Lower lobe of right lung (tissue), 2 donors: ENCODE results near the gene SLC49A4. TPM values are rescaled to one million over a fixed set of nuclear protein-coding genes. Genes with fewer than 3 reads are reported as not detected.
A peak's percentile ranks its signal among the peaks of the same experiment; 100 is the strongest.

Source experiments
- ATAC-seq, 2 donors: fragments of 200-7000 bp; cut with Tn5 transposase; one replicate each; pipeline ENCODE4 v1.9.1; 2020 to 2022; ENCODE audit warnings: mild to moderate bottlenecking in 2 of 2, moderate library complexity in 2 of 2
- DNase-seq: peaks from one replicate; pipeline ENCODE4 v3.0.0-alpha.2; 2020
- H3K27ac ChIP-seq: fragments of 200-600 bp; one replicate; pipeline ENCODE4 v1.8.0; 2022
- H3K27me3 ChIP-seq: fragments of 200-600 bp; one replicate; pipeline ENCODE4 v1.8.0; 2022; ENCODE audit warnings: low read depth
- H3K36me3 ChIP-seq: fragments of 200-600 bp; one replicate; pipeline ENCODE4 v1.8.0; 2022; ENCODE audit warnings: mild to moderate bottlenecking
- H3K4me1 ChIP-seq: fragments of 200-600 bp; one replicate; pipeline ENCODE4 v1.8.0; 2022
- H3K4me3 ChIP-seq: fragments of 200-600 bp; one replicate; pipeline ENCODE4 v1.8.0; 2022; ENCODE audit warnings: mild to moderate bottlenecking
- H3K9me3 ChIP-seq: fragments of 200-600 bp; one replicate; pipeline ENCODE4 v1.8.0; 2022
- intact Hi-C: fragments of 100-400 bp; cut with DNase I; formaldehyde crosslinking; loops from one replicate; pipeline ENCODE4 v1.11.0; 2022
- total RNA-seq: library from RNA; stranded (reverse); fragmentation: NEBNext Ultra II Directional; extraction: Animal tissue kit (Norgen Biotek cat#: 25700); gene quantifications from one replicate; pipeline ENCODE4 v1.2.1, GENCODE V29; 2021
- TF ChIP-seq, protein P1 (sequence below): fragments of 200-600 bp; IDR thresholded peaks from one replicate; pipeline ENCODE4 v1.8.0; 2022; ENCODE audit warnings: antibody characterized with exemption, mild to moderate bottlenecking
- donor health status: DM: no; HTN: yes; CAD: no; lungs with severe emphysema.

SLC49A4 gene
- total RNA-seq, 1 donor from 2014 or later, result 14.9 TPM

GRCh38 chr3:122926322-122926721, 131.5 kb downstream of the SLC49A4 start:
- Histone ChIP-seq H3K4me1 (peaks cover 8% of the 10 kb centered on the region), H3K9me3 (no peaks in the 10 kb centered on the region), H3K36me3 (no peaks in the 10 kb centered on the region), H3K4me3 (no peak overlapping the region), H3K27ac (no peak overlapping the region), H3K27me3 (peaks cover 29% of the 10 kb centered on the region)
- intact Hi-C loops, result no loop called here
- no peak for ATAC-seq
- DNase-seq, result no peak
- TF ChIP-seq, protein P1, sequence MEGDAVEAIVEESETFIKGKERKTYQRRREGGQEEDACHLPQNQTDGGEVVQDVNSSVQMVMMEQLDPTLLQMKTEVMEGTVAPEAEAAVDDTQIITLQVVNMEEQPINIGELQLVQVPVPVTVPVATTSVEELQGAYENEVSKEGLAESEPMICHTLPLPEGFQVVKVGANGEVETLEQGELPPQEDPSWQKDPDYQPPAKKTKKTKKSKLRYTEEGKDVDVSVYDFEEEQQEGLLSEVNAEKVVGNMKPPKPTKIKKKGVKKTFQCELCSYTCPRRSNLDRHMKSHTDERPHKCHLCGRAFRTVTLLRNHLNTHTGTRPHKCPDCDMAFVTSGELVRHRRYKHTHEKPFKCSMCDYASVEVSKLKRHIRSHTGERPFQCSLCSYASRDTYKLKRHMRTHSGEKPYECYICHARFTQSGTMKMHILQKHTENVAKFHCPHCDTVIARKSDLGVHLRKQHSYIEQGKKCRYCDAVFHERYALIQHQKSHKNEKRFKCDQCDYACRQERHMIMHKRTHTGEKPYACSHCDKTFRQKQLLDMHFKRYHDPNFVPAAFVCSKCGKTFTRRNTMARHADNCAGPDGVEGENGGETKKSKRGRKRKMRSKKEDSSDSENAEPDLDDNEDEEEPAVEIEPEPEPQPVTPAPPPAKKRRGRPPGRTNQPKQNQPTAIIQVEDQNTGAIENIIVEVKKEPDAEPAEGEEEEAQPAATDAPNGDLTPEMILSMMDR, result no peak

DNA sequence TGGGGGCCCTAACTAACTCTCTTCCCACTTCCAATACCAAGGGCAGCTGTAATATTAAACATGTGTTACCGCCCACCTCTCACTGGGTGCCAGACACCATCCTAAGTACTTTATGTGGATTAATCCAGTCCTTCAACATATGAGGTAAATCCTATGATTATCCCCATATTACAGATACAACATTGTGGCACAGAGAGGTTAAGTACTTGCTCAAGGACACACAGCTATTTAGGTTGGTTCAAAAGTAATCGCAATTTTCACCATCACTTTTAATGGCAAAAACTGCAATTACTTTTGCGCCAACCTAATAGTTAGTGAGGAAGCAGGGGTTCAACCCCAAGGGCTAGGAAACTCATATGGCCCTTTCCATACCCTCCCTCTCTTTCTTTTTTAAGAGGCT, 131.9 kb downstream of the SLC49A4 start:
- H3K27ac ChIP-seq, result no peak overlapping the region
- peaks cover 24% of the 10 kb centered on the region for H3K27me3 ChIP-seq
- ATAC-seq (no peak), DNase-seq (no peak)
- peaks cover 6% of the 10 kb centered on the region for H3K4me1 ChIP-seq
- H3K9me3 ChIP-seq, result no peaks in the 10 kb centered on the region
- intact Hi-C loops, result no loop called here
- no peak overlapping the region for H3K4me3 ChIP-seq
- H3K36me3 ChIP-seq, result no peaks in the 10 kb centered on the region
- TF ChIP-seq, protein P1, result no peak

- H3K4me3 ChIP-seq, result no peak overlapping the region
- intact Hi-C loops, result no loop called here
- H3K4me1 ChIP-seq, result no peaks in the 10 kb centered on the region
- H3K9me3 ChIP-seq, result no peaks in the 10 kb centered on the region
- DNase-seq (no peak), ATAC-seq (no peak)
- H3K27me3 ChIP-seq, result peaks cover 16% of the 10 kb centered on the region
- no peaks in the 10 kb centered on the region for H3K36me3 ChIP-seq
- TF ChIP-seq, protein P1, result no peak
- no peak overlapping the region for H3K27ac ChIP-seq
Measured at GRCh38 chr3:122927726-122928125, 132.9 kb downstream of the SLC49A4 start.

GRCh38 chr3:122928396-122929187, 133.7 kb downstream of the SLC49A4 start:
- no peaks in the 10 kb centered on the region for H3K4me1 ChIP-seq
- no peak for ATAC-seq
- no peaks in the 10 kb centered on the region for H3K36me3 ChIP-seq
- no peaks in the 10 kb centered on the region for H3K9me3 ChIP-seq
- TF ChIP-seq, protein P1, result no peak
- H3K27me3 ChIP-seq, result peaks cover 9% of the 10 kb centered on the region
- H3K27ac ChIP-seq, result no peak overlapping the region
- no peak for DNase-seq
- H3K4me3 ChIP-seq, result no peak overlapping the region
- intact Hi-C loops, result no loop called here

GRCh38 chr3:122929188-122930062, 134.6 kb downstream of the SLC49A4 start:
- no peak overlapping the region for H3K4me3 ChIP-seq
- DNase-seq (no peak), ATAC-seq (peak; percentile 16 to 22)
- H3K4me1 ChIP-seq, result no peaks in the 10 kb centered on the region
- TF ChIP-seq, protein P1, result no peak
- intact Hi-C loops, result no loop called here
- peaks cover 4% of the 10 kb centered on the region for H3K27me3 ChIP-seq
- no peaks in the 10 kb centered on the region for H3K36me3 ChIP-seq
- H3K27ac ChIP-seq, result no peak overlapping the region
- H3K9me3 ChIP-seq, result no peaks in the 10 kb centered on the region
